ENCODE measurements around the gene NOP9.

The NOP9 gene

GRCh38 chr14:24356208-24356607, 56.6 kb downstream of the NOP9 start:
- in situ Hi-C loops (cut with MboI; ENCODE audit: low sequenced_read_pairs, unreplicated experiment): no loop called here
- no peak for TF ChIP-seq CTCF (IDR thresholded peaks at IDR 0.05; ENCODE audit: borderline replicate concordance, control extremely low read depth, extremely low read depth, insufficient read depth, missing control alignments)
- DNase-seq (ENCODE audit: low spot score): no peak

Measured in GM13976 (cell line).